ENCODE results near the gene SGMS1.

- TF ChIP-seq POLR2AphosphoS5 (IDR thresholded peaks at IDR 0.05; ENCODE audit: low read depth, low read length) (no peak), REST (IDR thresholded peaks at IDR 0.05; ENCODE audit: insufficient read depth in 1 of 2, low read depth in 2 of 2, low read length in 2 of 2) (no peak), SIN3A (IDR thresholded peaks at IDR 0.05; ENCODE audit: borderline replicate concordance, insufficient read depth, low read length) (no peak), TAF1 (IDR thresholded peaks at IDR 0.05; ENCODE audit: borderline replicate concordance, insufficient read depth, low read length) (no peak), FOXP2 (optimal IDR thresholded peaks at IDR 0.05; ENCODE audit: borderline replicate concordance, extremely low read depth, extremely low read length, insufficient read depth) (no peak)
Observed at GRCh38 chr10:50529660-50530059, 94.1 kb downstream of the SGMS1 start.
